ENCODE results near the gene RAB26.

GRCh38 chr16:2158262-2158638 is 9.8 kb downstream of the RAB26 start:
- TF ChIP-seq POLR2A (IDR thresholded peaks at IDR 0.05) (no peak), POLR2AphosphoS5 (IDR thresholded peaks at IDR 0.05) (no peak), EP300 (IDR thresholded peaks at IDR 0.05) (no peak)
- TF ChIP-seq, protein P1, sequence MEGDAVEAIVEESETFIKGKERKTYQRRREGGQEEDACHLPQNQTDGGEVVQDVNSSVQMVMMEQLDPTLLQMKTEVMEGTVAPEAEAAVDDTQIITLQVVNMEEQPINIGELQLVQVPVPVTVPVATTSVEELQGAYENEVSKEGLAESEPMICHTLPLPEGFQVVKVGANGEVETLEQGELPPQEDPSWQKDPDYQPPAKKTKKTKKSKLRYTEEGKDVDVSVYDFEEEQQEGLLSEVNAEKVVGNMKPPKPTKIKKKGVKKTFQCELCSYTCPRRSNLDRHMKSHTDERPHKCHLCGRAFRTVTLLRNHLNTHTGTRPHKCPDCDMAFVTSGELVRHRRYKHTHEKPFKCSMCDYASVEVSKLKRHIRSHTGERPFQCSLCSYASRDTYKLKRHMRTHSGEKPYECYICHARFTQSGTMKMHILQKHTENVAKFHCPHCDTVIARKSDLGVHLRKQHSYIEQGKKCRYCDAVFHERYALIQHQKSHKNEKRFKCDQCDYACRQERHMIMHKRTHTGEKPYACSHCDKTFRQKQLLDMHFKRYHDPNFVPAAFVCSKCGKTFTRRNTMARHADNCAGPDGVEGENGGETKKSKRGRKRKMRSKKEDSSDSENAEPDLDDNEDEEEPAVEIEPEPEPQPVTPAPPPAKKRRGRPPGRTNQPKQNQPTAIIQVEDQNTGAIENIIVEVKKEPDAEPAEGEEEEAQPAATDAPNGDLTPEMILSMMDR (IDR thresholded peaks at IDR 0.05) = no peak
